NOMO-1 (cell line): ENCODE data around the gene SPDYE11.
"Not testable (repeated sequence)": the region's sequence is repeated elsewhere in the genome, so short reads cannot be mapped to it uniquely, and the experiment has no call there.

ENCODE experiments used
- DNase-seq, 2 experiments: peaks; one replicate each; lab custom pipeline; 2025; ENCODE audit not compliant: unreplicated experiment in 2 of 2; lab: John Stamatoyannopoulos, UW

Gene SPDYE11, protein sequence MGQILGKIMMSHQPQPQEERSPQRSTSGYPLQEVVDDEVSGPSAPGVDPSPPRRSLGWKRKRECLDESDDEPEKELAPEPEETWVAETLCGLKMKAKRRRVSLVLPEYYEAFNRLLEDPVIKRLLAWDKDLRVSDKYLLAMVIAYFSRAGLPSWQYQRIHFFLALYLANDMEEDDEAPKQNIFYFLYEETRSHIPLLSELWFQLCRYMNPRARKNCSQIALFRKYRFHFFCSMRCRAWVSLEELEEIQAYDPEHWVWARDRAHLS

GRCh38 chr7:73057811-73058210 is at the start of gene SPDYE11:
TSS of gene SPDYE11 (minus strand) at chr7:73057911. CDS start at chr7:73056111, 1,800 bp downstream.
- not testable (repeated sequence) for DNase-seq

DNA sequence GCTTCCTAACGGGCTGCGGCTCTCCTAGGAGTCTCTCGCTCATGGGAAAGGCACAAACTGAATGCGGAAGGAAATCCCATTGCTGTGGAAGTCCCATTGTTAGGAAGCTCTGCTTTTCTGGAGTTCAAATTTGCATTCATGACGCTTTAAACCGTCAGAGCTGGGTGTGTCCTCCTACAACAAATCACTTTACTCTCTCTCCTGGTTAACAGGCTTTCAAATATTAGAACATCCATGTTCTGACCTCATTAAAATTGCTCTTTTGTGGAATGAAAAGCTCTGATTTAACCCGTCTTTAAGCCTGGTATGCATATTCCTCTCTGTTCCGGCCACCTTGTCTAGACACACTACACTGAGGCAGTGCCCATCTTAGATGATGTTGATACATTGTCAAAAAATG is 28.2 kb upstream of the SPDYE11 start, which contains the start of gene SPDYE9:
Gene SPDYE9 (minus strand): TSS at position 101 of the 400 bp plus-strand sequence. CDS start 1,800 bp downstream, outside the sequence.
- not testable (repeated sequence) for DNase-seq

DNA sequence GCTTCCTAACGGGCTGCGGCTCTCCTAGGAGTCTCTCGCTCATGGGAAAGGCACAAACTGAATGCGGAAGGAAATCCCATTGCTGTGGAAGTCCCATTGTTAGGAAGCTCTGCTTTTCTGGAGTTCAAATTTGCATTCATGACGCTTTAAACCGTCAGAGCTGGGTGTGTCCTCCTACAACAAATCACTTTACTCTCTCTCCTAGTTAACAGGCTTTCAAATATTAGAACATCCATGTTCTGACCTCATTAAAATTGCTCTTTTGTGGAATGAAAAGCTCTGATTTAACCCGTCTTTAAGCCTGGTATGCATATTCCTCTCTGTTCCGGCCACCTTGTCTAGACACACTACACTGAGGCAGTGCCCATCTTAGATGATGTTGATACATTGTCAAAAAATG is 28.0 kb downstream of the SPDYE11 start, which contains the start of gene SPDYE8:
Gene SPDYE8 (minus strand): TSS at position 101 of the 400 bp plus-strand sequence. CDS start 1,800 bp downstream, outside the sequence.
- DNase-seq: not testable (repeated sequence)

GRCh38 chr7:73006491-73006890 is 51.2 kb downstream of the SPDYE11 start:
- not testable (repeated sequence) for DNase-seq

DNA sequence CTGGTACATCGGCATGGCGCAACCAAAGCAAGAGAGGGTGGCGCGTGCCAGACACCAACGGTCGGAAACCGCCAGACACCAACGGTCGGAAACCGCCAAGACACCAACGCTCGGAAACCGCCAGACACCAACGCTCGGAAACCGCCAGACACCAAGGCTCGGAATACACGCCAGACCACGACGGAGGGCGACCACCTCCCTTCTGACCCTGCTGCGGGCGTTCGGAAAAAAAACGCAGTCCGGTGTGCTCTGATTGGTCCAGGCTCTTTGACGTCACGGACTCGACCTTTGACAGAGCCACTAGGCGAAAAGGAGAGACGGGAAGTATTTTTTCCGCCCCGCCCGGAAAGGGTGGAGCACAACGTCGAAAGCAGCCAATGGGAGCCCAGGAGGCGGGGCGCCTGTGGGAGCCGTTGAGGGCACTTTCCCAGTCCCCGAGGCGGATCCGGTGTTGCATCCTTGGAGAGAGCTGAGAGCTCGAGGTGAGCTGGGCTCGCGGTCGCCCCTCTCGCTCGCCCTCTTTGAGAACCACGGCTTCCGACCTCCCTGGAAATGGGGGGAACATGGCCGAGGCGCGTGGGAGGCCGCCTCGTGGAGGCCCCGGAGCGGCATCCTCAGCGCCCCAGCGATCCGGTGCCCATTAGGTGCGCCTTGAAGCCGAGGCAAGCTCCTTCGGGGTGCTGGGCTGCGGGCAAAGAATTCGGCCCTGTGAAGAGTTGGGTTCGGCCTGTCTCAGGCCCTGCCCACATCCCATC is 51.8 kb downstream of the SPDYE11 start:
- not testable (repeated sequence) for DNase-seq

DNA sequence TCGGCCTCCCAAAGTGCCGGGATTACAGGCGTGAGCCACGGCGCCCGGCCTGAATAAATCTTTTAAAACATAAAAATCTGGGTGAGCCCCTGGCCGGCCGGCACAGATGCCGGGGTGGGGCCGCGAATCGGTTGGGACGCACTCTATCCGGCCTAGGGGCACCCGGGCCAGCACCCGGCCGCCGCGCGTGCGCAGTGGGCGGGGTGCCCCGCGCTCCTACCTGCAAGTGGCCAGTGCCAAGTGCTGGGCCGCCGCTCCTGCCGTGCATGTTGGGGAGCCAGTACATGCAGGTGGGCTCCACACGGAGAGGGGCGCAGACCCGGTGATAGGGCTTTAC is 52.4 kb downstream of the SPDYE11 start:
- not testable (repeated sequence) for DNase-seq

DNA sequence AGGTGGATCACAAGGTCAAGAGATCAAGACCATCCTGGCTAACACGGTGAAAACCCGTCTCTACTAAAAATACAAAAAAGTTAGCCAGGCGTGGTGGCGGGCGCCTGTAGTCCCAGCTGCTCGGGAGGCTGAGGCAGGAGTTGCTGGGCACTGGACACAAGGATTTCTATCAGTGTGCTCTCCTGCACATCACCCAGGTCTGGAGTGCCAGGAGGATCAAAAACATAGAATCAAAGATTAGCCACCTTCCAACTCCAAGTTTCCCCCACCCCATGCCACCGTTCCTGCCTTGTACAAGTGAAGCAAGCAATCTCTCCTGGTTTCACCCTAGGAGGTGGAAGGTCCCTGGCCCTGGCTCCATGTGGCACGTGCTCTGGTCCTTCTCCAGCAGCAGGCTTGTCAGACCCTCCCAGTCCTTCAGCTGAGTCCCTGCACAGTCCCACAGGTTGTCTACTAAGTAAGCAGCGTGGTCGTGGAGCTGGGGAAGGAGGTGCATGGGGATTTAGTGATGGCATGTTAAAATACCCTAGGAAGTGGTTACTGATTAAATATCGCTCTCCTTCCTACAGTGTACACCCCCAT is 59.7 kb downstream of the SPDYE11 start:
- not testable (repeated sequence) for DNase-seq
